H9 (cell line): ENCODE measurements around the gene CES5A. TPM values are rescaled to one million over a fixed set of nuclear protein-coding genes. Genes with fewer than 3 reads are reported as not detected.

Experiments used
- DNase-seq: peaks from one replicate; pipeline ENCODE4 v3.0.0-alpha.2; 2017
- H2AFZ ChIP-seq: one replicate; pipeline ENCODE4 v1.6.1; 2013; ENCODE audit warnings: mild to moderate bottlenecking, low read length, control low read depth, moderate library complexity
- H2AK5ac ChIP-seq: 2 replicates; pipeline ENCODE4 v1.6.1; 2013; ENCODE audit warnings: low read length, control low read depth, mixed read lengths; ENCODE audit not compliant: insufficient read length
- H2BK120ac ChIP-seq: one replicate; pipeline ENCODE4 v1.6.1; 2013; ENCODE audit warnings: low read depth, mild to moderate bottlenecking, low read length, control low read depth, inconsistent platforms; ENCODE audit not compliant: poor library complexity, severe bottlenecking
- H2BK12ac ChIP-seq: 2 replicates; pipeline ENCODE4 v1.6.1; 2013; ENCODE audit warnings: low read length, control low read depth, mixed read lengths, low read depth; ENCODE audit not compliant: insufficient read length
- H2BK15ac ChIP-seq: 2 replicates; pipeline ENCODE4 v1.6.1; 2013; ENCODE audit warnings: low read depth, low read length, control low read depth
- H2BK20ac ChIP-seq: one replicate; pipeline ENCODE4 v1.6.1; 2013; ENCODE audit warnings: low read depth, mild to moderate bottlenecking, low read length, control low read depth, inconsistent platforms; ENCODE audit not compliant: poor library complexity, severe bottlenecking
- H2BK5ac ChIP-seq: 2 replicates; pipeline ENCODE4 v1.6.1; 2013; ENCODE audit warnings: low read length, control low read depth, mixed read lengths; ENCODE audit not compliant: insufficient read length
- H3K14ac ChIP-seq: 2 replicates; pipeline ENCODE4 v1.6.1; 2013; ENCODE audit warnings: low read length, control low read depth; ENCODE audit not compliant: insufficient read depth
- H3K18ac ChIP-seq: 2 replicates; pipeline ENCODE4 v1.6.1; 2013; ENCODE audit warnings: low read depth, mild to moderate bottlenecking, mixed read lengths, low read length, control low read depth; ENCODE audit not compliant: insufficient read length
- H3K23ac ChIP-seq: 2 replicates; pipeline ENCODE4 v1.6.1; 2013; ENCODE audit warnings: low read length, control low read depth, mixed read lengths, low read depth; ENCODE audit not compliant: insufficient read length
- H3K23me2 ChIP-seq: 2 replicates; pipeline ENCODE4 v1.6.1; 2013; ENCODE audit warnings: low read depth, mild to moderate bottlenecking, mixed read lengths, low read length, control low read depth; ENCODE audit not compliant: insufficient read length, poor library complexity, severe bottlenecking
- H3K27ac ChIP-seq: 2 replicates; pipeline ENCODE4 v1.5.1; 2013; ENCODE audit warnings: low read length, control low read depth, mixed read lengths, low read depth; ENCODE audit not compliant: insufficient read length
- H3K27me3 ChIP-seq: 2 replicates; pipeline ENCODE4 v1.6.1; 2013; ENCODE audit warnings: low read length, control low read depth, inconsistent platforms; ENCODE audit not compliant: insufficient read depth
- H3K4ac ChIP-seq: 2 replicates; pipeline ENCODE4 v1.6.1; 2013; ENCODE audit warnings: low read depth, mild to moderate bottlenecking, control low read depth, inconsistent platforms, low read length, moderate library complexity
- H3K4me1 ChIP-seq: 2 replicates; pipeline ENCODE4 v1.6.1; 2013; ENCODE audit warnings: low read length, control low read depth, inconsistent platforms; ENCODE audit not compliant: insufficient read depth
- H3K4me2 ChIP-seq: 2 replicates; pipeline ENCODE4 v1.6.1; 2013; ENCODE audit warnings: low read length, control low read depth, mixed read lengths; ENCODE audit not compliant: insufficient read length, insufficient read depth
- H3K56ac ChIP-seq: 2 replicates; pipeline ENCODE4 v1.6.1; 2013; ENCODE audit warnings: low read depth, mild to moderate bottlenecking, mixed read lengths, low read length, control low read depth; ENCODE audit not compliant: insufficient read length
- H3K79me1 ChIP-seq: 2 replicates; pipeline ENCODE4 v1.6.1; 2013; ENCODE audit warnings: low read depth, mild to moderate bottlenecking, moderate library complexity, low read length, control low read depth, inconsistent platforms; ENCODE audit not compliant: insufficient read depth, poor library complexity, severe bottlenecking
- H3K79me2 ChIP-seq: 2 replicates; pipeline ENCODE4 v1.6.1; 2013; ENCODE audit warnings: low read length, control low read depth, inconsistent platforms; ENCODE audit not compliant: insufficient read depth
- H3K9ac ChIP-seq: 2 replicates; pipeline ENCODE4 v1.6.1; 2013; ENCODE audit warnings: low read length, control low read depth, mixed read lengths; ENCODE audit not compliant: insufficient read length; ENCODE audit errors: extremely low read depth
- H3K9me3 ChIP-seq: one replicate; pipeline ENCODE4 v1.6.1; 2013; ENCODE audit warnings: low read depth, low read length, inconsistent platforms; ENCODE audit not compliant: control insufficient read depth
- H3T11ph ChIP-seq: one replicate; pipeline ENCODE4 v1.6.1; 2013; ENCODE audit warnings: mild to moderate bottlenecking, low read length, control low read depth, inconsistent platforms
- H4K20me1 ChIP-seq: one replicate; pipeline ENCODE4 v1.6.1; 2013; ENCODE audit not compliant: control insufficient read depth, insufficient read length, insufficient read depth
- H4K5ac ChIP-seq: 2 replicates; pipeline ENCODE4 v1.6.1; 2013; ENCODE audit warnings: low read depth, mild to moderate bottlenecking, mixed read lengths, low read length, control low read depth; ENCODE audit not compliant: insufficient read length
- H4K8ac ChIP-seq: replicated peaks from 2 replicates; pipeline ENCODE4 v1.6.1; 2013; ENCODE audit warnings: low read length, control low read depth, mixed read lengths, low read depth; ENCODE audit not compliant: insufficient read length
- H4K91ac ChIP-seq: 2 replicates; pipeline ENCODE4 v1.6.1; 2013; ENCODE audit warnings: low read depth, mild to moderate bottlenecking, moderate library complexity, mixed read lengths, low read length, control low read depth; ENCODE audit not compliant: insufficient read length
- H3K27ac Mint-ChIP-seq, 3 experiments: 2 replicates in 2 of 3; 3 replicates in 1 of 3; pipeline ENCODE4 v1.8.0; 2020 to 2021; ENCODE audit warnings: mixed read lengths in 3 of 3, mild to moderate bottlenecking in 1 of 3, moderate library complexity in 1 of 3
- H3K27me3 Mint-ChIP-seq: 2 replicates; pipeline ENCODE4 v1.8.0; 2021; ENCODE audit warnings: low read depth, mild to moderate bottlenecking, moderate library complexity, mixed read lengths
- H3K36me3 Mint-ChIP-seq, 3 experiments: 2 replicates in 2 of 3; 3 replicates in 1 of 3; pipeline ENCODE4 v1.8.0; 2020 to 2021; ENCODE audit warnings: low read depth in 3 of 3, mixed read lengths in 3 of 3; ENCODE audit not compliant: insufficient read depth in 1 of 3
- H3K4me1 Mint-ChIP-seq, 2 experiments: 2 replicates each; pipeline ENCODE4 v1.8.0; 2020; ENCODE audit warnings: mixed read lengths in 2 of 2
- H3K4me3 Mint-ChIP-seq, 2 experiments: 2 replicates in 1 of 2; 3 replicates in 1 of 2; pipeline ENCODE4 v1.8.0; 2020 to 2021; ENCODE audit warnings: mild to moderate bottlenecking in 2 of 2, mixed read lengths in 2 of 2, moderate library complexity in 1 of 2
- H3K9me3 Mint-ChIP-seq, 2 experiments: 2 replicates in 1 of 2; 3 replicates in 1 of 2; pipeline ENCODE4 v1.8.0; 2020; ENCODE audit warnings: mild to moderate bottlenecking in 2 of 2, mixed read lengths in 2 of 2, moderate library complexity in 1 of 2
- CTCF ChIP-seq: fragments of 200-600 bp; sonication (generic); conservative IDR thresholded peaks from 3 replicates; pipeline ENCODE4 v1.8.0; 2021; ENCODE audit warnings: antibody characterized with exemption, mild to moderate bottlenecking
- WGBS: extraction: QIAGEN DNeasy Blood & Tissue Kit; methylation state at CpG from one replicate; pipeline ENCODE4 v1.1.7; 2013; ENCODE audit warnings: missing lambda C conversion rate, low lambda C conversion rate, mixed read lengths; ENCODE audit not compliant: insufficient read length; ENCODE audit errors: extremely low coverage; 5-methylcytosine and 5-hydroxymethylcytosine counted together
- total RNA-seq: library from RNA; stranded (reverse); gene quantifications from 2 replicates; pipeline ENCODE4 v1.2.1, GENCODE V29; 2021

Gene CES5A
- total RNA-seq, 1 experiment from 2014 or later: not detected

- H3K9ac ChIP-seq: no peak overlapping the region
- Mint-ChIP-seq H3K9me3 (no peaks in the 10 kb centered on the region; a peak in 2 of 5 replicates), H3K27ac (no peak overlapping the region), H3K4me3 (no peak overlapping the region), H3K4me1 (no peaks in the 10 kb centered on the region), H3K27me3 (peaks cover 18% of the 10 kb centered on the region), H3K36me3 (no peaks in the 10 kb centered on the region)
- no peak overlapping the region for H3K23ac ChIP-seq
- no peak overlapping the region for H4K5ac ChIP-seq
- no peaks in the 10 kb centered on the region for H3K27me3 ChIP-seq
- H2BK20ac ChIP-seq: no peak overlapping the region
- H3K79me1 ChIP-seq: no peaks in the 10 kb centered on the region
- H2BK12ac ChIP-seq: no peak overlapping the region
- WGBS: no CpG with 5 or more reads among the region's 5 CpGs
- H2BK15ac ChIP-seq: no peak overlapping the region
- no peak overlapping the region for H3K4ac ChIP-seq
- no peak overlapping the region for H2BK5ac ChIP-seq
- DNase-seq: no peak
- no peak overlapping the region for H3K18ac ChIP-seq
- H4K8ac ChIP-seq: no peak overlapping the region
- no peaks in the 10 kb centered on the region for H4K20me1 ChIP-seq
- no peak overlapping the region for H3K4me2 ChIP-seq
- no peak overlapping the region for H2BK120ac ChIP-seq
- H3K14ac ChIP-seq: no peak overlapping the region
- no peaks in the 10 kb centered on the region for H3K9me3 ChIP-seq
- H3K27ac ChIP-seq: no peak overlapping the region
- no peak overlapping the region for H2AK5ac ChIP-seq
- H3K79me2 ChIP-seq: no peaks in the 10 kb centered on the region
- no peak overlapping the region for H4K91ac ChIP-seq
- H2AFZ ChIP-seq: no peak overlapping the region
- no peak for TF ChIP-seq CTCF
- no peaks in the 10 kb centered on the region for H3K4me1 ChIP-seq
- no peak overlapping the region for H3T11ph ChIP-seq
- no peaks in the 10 kb centered on the region for H3K23me2 ChIP-seq
- H3K56ac ChIP-seq: no peak overlapping the region
These were observed 2.1 kb downstream of the CES5A start for GRCh38 chr16:55873122-55873521.
